LNCaP clone FGC (cell line): Measurements from ENCODE around the gene ACOX3.
A peak's percentile ranks its signal among the peaks of the same experiment; 100 is the strongest.

Experiments
- DNase-seq: peaks from one replicate; pipeline ENCODE4 v3.0.0-alpha.2; 2011; ENCODE audit warnings: low read depth
- H3K4me3 ChIP-seq: 2 replicates; pipeline ENCODE4 v1.5.1; 2011; ENCODE audit warnings: mild to moderate bottlenecking, low read depth, low read length, control low read depth
- CTCF ChIP-seq: IDR thresholded peaks from 2 replicates; pipeline ENCODE4 v1.5.1; 2012; ENCODE audit warnings: mild to moderate bottlenecking; ENCODE audit not compliant: control insufficient read depth, insufficient read depth; ENCODE audit errors: extremely low read depth

The ACOX3 gene

GRCh38 chr4:8472158-8472688 lies 31.7 kb upstream of the ACOX3 start:
- TF ChIP-seq CTCF: no peak
- no peak overlapping the region for H3K4me3 ChIP-seq
- DNase-seq: no peak

- DNase-seq: no peak
- TF ChIP-seq CTCF: no peak
- H3K4me3 ChIP-seq: no peak overlapping the region
Measured at GRCh38 chr4:8471211-8471875, 30.8 kb upstream of the ACOX3 start.

- DNase-seq: no peak
- H3K4me3 ChIP-seq: no peak overlapping the region
- no peak for TF ChIP-seq CTCF
Measured at GRCh38 chr4:8470451-8471024, 30.0 kb upstream of the ACOX3 start.

GRCh38 chr4:8469550-8469949 lies 29.0 kb upstream of the ACOX3 start:
- DNase-seq: no peak
- TF ChIP-seq CTCF: no peak
- H3K4me3 ChIP-seq: no peak overlapping the region

GRCh38 chr4:8468746-8469535 lies 28.4 kb upstream of the ACOX3 start:
- TF ChIP-seq CTCF: peak; percentile 97
- no peak overlapping the region for H3K4me3 ChIP-seq
- peak; percentile 15 for DNase-seq

- no peak overlapping the region for H3K4me3 ChIP-seq
- no peak for TF ChIP-seq CTCF
- DNase-seq: no peak
Measured at GRCh38 chr4:8467016-8467415, 26.5 kb upstream of the ACOX3 start.
